IPS DF 19.7 (cell line): ENCODE data around the gene NRIP3.
"Not testable (repeated sequence)": the region's sequence is repeated elsewhere in the genome, so short reads cannot be mapped to it uniquely, and the experiment has no call there.

Experiments
- DNase-seq: peaks from one replicate; pipeline ENCODE4 v3.0.0-alpha.2; 2013; ENCODE audit warnings: low read depth, low spot score

The NRIP3 gene

DNA sequence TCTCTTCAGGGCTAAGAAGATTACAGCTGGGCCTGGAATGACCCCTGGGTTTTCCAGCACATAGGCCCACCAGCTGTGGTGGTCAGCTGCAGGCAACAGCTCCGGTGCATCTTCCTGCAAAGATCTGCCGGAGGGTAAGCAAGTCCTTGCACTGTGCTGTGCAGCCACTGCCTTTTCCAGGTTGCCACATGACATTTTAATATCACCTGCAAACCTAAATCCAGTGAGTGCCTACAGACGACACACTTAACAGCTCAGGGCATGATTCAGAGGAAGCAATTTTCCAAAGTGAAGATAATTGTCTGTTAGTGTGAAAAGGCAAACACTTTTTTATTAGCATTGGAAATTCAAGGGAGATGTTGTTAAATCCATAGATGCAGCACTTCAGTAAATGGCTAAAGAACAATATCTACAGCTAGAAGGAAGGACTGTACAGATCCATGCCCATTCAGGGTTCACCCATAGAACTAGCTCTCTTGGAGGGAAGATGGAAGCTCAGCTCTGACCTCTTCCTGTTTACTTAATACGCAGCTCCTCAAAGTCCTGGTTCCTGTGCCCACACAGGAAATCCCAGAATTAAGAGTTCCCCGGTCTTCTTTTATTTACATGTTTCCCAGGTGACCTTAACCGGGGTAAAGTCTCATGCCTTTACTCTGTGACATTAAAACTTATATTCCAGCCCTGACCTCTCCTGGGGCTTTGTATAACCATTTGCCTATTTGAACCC, 13.3 kb upstream of the NRIP3 start:
- no peak for DNase-seq

DNA sequence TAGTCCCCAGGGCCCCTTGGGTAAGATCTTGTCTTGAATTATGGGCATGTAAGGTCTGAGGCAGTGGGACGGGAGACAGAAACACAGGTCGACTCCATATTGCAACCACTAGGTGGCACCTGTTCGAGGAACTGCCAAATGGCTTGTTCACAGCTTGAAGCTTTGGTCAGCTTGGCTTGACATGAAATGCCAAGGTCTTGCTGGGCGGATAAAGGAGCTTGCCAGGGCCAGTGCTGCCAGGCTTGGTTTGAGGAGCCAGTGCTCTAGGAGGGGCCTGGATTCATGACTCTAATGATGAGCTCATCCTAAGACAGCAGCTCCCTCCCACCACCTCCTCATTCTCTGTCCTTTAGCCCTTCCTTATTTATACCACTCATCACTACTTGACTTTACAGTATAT, 11.9 kb upstream of the NRIP3 start:
- DNase-seq = peak; percentile 61

- DNase-seq = no peak
Measured at GRCh38 chr11:9014826-9015225, 11.0 kb upstream of the NRIP3 start.

DNA sequence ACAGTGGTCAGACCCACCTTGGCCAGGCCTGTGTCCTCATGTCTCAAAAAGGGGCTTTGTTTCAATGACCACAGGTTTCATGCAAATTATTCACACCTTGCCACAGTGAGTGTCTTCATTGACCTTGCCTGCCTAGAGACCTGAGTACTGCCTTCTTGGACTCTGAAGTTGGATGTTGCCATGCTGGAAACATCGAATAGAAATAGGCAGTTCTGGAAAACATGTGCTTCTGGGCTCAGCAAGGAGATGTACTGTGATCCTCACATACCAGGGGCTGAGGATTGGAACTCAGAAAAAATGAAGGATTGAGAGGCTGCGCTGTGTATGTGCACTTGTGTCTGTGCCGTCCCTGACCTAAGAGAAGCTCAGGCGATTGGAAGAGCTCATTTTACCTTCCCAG, 9.6 kb upstream of the NRIP3 start:
- DNase-seq = no peak

DNA sequence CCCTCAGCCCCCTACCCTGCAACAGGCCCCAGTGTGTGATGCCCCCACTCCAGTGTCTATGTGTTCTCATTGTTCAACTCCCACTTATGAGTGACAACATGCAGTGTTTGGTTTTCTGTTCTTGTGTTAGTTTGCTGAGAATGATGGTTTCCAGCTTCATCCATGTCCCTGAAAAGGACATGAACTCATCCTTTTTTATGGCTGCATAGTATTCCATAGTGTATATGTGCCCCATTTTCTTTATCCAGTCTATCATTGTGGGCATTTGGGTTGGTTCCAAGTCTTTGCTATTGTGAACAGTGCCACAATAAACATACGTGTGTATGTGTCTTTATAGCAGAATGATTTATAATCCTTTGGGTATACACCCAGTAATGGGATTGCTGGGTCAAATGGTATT, 5.7 kb upstream of the NRIP3 start:
- DNase-seq = not testable (repeated sequence)

GRCh38 chr11:9008661-9009060, 4.9 kb upstream of the NRIP3 start:
- DNase-seq = no peak

DNA sequence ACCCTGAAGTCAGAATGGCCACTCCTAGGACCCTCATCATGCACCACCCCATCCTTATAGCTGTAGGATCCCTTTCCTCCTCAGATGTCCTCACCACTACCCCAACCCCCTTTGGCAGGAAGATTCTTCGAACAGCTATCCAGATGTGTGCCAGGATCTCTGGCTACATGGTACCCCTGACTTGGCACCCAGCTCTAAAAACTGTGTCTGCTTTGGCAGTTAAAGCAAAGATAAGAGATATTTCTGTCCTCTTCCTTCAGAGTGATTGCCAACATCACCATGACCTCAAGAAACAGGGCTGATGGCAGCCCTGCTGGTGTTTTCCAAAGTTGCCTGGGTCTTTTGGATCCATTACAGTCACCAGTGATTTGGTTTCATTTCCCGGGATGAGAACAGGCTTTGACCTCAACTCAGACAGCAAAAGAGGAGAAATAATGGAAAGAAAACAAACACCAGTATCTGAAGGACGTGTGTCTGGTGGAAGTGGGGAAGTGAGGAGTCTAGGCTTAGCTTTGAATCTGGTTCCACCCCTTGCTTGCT, 4.3 kb upstream of the NRIP3 start:
- DNase-seq = no peak

GRCh38 chr11:9005087-9005486, 1.3 kb upstream of the NRIP3 start:
- no peak for DNase-seq

DNA sequence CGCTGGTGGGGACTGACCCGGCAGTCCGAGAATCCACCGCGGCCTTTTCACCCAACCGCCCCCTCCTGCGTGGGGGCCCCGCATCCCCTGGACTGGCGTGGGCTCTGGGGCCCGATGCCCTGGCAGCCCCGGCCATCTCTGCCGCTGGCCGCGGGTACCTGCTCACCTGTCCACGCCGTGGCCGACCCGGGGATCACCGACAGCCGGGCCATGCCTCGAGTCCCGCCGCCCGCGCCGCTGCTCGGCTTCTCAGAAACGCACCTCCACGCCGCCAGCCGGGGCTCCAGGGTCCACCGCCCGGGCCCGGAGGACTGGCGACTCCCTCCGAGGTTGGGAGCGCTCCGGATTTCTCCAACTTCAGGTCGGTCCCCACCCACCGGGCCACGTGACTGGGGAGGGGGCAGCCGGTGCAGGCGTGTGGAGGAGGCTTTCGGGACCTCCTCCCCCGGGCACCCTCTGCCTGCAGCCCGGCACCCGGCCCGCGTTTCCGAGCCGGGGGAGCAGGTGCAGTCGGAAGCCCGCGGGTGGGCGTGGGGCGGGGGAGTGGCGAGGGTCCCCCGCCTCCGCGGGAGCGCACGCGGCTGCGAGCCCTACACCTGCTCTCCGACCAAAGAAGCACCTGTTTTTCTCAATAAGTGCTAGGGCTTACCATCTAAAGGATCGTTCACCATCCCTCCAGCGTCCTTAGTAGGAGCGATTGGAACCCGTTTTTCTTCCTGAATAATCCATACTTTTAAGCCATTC, 554 bp upstream of the NRIP3 start:
- no peak for DNase-seq

GRCh38 chr11:9002920-9003572, 755 bp downstream of the NRIP3 start:
- DNase-seq = no peak

- no peak for DNase-seq
Measured at GRCh38 chr11:9001736-9002135, 2.1 kb downstream of the NRIP3 start.

GRCh38 chr11:8998017-8998416, 5.8 kb downstream of the NRIP3 start:
- DNase-seq = no peak

DNA sequence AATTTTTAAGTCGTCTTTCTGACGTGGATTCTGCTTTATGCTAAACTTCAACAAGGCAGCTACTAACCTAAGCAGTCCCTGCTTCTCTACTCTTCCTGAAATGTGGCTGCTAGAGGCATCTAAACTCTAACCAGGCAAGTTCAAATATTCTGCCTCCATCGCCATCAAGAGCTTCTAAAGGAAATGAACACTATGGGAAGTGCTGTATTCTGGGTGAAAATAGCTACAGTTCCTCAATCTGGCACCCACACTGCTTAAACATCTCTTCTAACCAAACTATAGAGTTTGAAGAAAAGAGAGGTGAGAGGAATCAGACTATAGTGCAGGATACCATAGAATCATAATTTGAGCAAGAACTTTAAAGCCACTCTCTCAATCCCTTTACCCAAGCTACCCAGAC, 6.3 kb downstream of the NRIP3 start:
- no peak for DNase-seq

GRCh38 chr11:8989453-8989852, 14.3 kb downstream of the NRIP3 start:
- DNase-seq = no peak

DNA sequence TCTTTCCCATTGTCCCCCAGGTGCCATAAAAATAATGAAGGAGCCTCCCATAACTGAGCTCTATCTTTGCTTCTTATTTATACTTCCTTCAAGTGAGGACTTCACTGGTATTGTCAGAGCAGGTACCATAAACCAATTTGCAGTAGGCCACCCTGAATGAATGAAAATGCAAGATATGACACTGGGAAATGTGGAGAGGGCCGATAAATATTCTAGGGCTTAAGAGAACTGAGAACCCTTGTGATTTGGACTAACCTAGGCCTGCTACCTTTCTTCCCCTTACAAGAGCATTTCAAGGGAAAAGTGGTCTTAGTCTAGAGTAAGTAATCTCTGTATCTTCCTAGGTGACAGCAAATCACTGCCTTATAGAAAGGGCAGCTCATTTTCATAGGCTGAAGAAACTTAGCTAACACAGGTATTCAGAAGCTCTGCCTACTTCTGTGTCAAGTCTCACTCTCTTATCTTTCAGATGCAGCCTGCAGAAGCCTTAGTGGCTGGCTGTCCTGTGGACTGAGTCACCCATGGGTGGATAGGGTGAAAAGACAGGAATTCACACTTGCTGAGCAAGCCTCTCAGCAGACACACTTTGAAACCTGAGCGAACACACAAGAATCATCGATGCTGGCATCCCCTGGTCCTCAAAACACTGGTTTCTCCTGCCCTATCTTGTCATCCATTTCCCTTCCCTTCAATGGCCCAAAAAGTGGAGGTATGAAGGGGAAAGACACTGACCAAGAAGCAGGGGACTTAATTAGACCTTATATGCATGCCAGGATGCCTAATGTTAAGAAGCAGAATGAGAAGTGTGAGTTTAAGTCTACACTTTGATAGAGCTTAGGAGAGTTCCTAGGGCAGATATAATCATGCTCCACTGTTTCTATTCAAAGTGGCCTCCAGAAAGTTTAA, 15.2 kb downstream of the NRIP3 start:
- DNase-seq = no peak

DNA sequence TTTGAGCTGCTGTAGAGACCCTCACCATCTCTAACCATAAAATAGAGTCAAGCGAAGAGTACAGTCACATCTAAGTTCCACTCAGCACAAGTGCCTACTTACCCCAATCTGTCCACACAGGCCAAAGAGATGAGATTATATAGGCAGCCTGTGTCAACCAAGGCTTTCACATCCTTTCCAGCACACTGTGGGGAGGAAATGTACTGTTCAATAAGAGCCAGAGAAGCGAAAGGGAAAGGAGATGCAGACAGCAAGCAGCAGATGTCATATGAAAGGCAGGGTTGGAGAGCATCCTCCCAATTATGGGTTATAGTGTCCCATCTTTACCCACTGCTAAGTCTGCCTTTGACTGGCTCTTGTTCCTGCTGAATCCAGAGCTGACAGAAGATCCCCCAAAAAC, 16.4 kb downstream of the NRIP3 start:
- no peak for DNase-seq

GRCh38 chr11:8986772-8987171, 17.0 kb downstream of the NRIP3 start:
- DNase-seq = not testable (repeated sequence)

GRCh38 chr11:8985462-8985861, 18.3 kb downstream of the NRIP3 start:
- no peak for DNase-seq

DNA sequence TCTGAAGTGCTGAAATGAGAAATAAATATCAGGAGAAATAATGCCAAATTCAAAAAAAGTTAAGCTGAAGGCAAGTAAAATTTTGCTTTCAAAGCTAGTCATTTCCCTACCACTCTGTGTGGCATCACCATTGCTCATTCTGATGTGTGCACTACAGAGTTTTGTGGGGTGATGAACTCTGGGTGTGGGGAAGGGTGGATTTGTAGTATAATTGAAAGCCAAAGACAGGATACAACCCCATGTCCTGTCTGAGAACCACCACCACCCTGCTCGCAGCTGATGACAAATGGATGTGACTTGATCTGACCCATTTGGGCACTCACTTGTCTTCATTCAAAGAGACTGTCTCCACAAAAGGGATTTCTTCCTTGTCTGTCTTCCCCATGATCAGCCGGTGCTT, 20.2 kb downstream of the NRIP3 start:
- DNase-seq = no peak

DNA sequence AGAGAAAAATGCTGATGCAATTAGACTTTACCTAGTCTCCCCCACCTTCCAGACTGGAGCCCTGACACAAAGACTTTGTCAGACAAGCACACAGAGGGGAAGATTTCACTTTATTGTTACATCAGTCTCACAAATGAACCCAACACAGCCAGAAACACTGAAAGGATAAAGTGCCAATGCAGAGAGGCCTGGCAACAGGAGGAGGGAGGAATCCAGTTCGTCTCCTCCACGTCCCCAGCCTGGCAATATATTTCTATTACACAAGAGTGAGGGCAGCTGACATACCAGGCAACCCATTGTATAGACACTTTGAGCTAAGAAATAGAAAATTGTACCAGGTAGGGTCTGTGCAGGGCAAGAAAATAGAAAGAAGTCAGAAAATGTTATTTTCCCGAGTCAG, 23.3 kb downstream of the NRIP3 start:
- no peak for DNase-seq

GRCh38 chr11:8979365-8979764, 24.4 kb downstream of the NRIP3 start:
- DNase-seq = not testable (repeated sequence)

- no peak for DNase-seq
Measured at GRCh38 chr11:8973121-8973520, 30.7 kb downstream of the NRIP3 start.
